Stimulated activated naive CD8-positive, alpha-beta T cell treated with anti-CD3 and anti-CD28 coated beads, Interleukin-15, Interleukin-2, amounts not matched to agents 100 ng/mL and 50 ng/mL, for 24 hours (primary cell): ENCODE data around the gene IL1R2.

ENCODE experiments used
- H3K27ac Mint-ChIP-seq: one replicate; pipeline ENCODE4 v1.8.0; 2021; ENCODE audit warnings: mild to moderate bottlenecking, mixed read lengths
- H3K27me3 Mint-ChIP-seq: one replicate; pipeline ENCODE4 v1.8.0; 2021; ENCODE audit warnings: mixed read lengths
- H3K36me3 Mint-ChIP-seq: one replicate; pipeline ENCODE4 v1.8.0; 2021; ENCODE audit warnings: low read depth, mixed read lengths
- H3K4me1 Mint-ChIP-seq: one replicate; pipeline ENCODE4 v1.8.0; 2021; ENCODE audit warnings: low read depth, mixed read lengths
- H3K4me3 Mint-ChIP-seq: one replicate; pipeline ENCODE4 v1.8.0; 2021; ENCODE audit warnings: mild to moderate bottlenecking, mixed read lengths
- H3K9me3 Mint-ChIP-seq: one replicate; pipeline ENCODE4 v1.8.0; 2021; ENCODE audit warnings: mixed read lengths

Gene IL1R2, protein sequence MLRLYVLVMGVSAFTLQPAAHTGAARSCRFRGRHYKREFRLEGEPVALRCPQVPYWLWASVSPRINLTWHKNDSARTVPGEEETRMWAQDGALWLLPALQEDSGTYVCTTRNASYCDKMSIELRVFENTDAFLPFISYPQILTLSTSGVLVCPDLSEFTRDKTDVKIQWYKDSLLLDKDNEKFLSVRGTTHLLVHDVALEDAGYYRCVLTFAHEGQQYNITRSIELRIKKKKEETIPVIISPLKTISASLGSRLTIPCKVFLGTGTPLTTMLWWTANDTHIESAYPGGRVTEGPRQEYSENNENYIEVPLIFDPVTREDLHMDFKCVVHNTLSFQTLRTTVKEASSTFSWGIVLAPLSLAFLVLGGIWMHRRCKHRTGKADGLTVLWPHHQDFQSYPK

DNA sequence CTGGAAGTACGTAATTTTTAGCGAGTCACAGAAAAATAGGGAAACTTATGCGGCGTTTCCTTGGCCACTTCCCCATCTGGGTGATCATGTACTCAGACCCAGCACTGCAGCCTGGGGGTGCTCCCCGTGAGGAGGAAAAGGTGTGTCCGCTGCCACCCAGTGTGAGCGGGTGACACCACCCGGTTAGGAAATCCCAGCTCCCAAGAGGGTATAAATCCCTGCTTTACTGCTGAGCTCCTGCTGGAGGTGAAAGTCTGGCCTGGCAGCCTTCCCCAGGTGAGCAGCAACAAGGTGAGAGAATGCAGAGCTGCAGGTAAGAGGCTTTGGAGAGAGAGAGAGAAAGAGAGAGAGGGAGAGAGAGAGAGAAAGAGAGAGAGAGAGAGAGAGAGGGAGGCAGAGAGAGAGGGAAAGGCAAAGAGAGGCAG, at the start of gene IL1R2:
TSS of gene IL1R2 (plus strand) at position 240 of the 425 bp plus-strand sequence. CDS start 16,616 bp downstream, outside the sequence.
- Mint-ChIP-seq H3K4me3 (no peak within 1 kb of the TSS), H3K4me1 (peaks cover 46% of the 10 kb centered on the region), H3K9me3 (no peaks in the 10 kb centered on the region), H3K36me3 (no peaks in the 10 kb centered on the region), H3K27ac (peak within 1 kb of the TSS; percentile 77), H3K27me3 (peaks cover 25% of the 10 kb centered on the region)

DNA sequence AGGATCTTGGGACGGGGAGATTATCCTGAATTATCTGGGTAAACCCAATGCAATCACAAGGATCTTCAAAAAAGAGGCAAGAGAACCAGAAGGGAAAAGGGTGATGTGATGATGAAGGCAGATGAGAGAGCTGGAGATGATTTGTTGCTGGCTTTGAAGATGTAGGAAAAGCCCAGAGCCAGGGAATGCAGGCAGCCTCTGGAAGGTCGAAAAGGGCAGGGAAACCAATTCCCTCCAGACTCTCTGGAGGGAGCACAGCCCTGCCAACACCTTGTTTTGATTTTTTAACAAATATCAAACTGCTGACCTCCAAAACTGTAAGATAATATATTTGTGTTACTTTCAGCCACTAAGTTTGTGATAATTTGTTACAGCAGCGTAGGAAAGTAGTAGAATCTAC, 48.9 kb upstream of the IL1R2 start:
- Mint-ChIP-seq H3K27me3 (peaks cover 20% of the 10 kb centered on the region), H3K4me1 (no peaks in the 10 kb centered on the region), H3K27ac (no peak overlapping the region), H3K36me3 (no peaks in the 10 kb centered on the region), H3K4me3 (no peak overlapping the region), H3K9me3 (peaks cover 9% of the 10 kb centered on the region)

DNA sequence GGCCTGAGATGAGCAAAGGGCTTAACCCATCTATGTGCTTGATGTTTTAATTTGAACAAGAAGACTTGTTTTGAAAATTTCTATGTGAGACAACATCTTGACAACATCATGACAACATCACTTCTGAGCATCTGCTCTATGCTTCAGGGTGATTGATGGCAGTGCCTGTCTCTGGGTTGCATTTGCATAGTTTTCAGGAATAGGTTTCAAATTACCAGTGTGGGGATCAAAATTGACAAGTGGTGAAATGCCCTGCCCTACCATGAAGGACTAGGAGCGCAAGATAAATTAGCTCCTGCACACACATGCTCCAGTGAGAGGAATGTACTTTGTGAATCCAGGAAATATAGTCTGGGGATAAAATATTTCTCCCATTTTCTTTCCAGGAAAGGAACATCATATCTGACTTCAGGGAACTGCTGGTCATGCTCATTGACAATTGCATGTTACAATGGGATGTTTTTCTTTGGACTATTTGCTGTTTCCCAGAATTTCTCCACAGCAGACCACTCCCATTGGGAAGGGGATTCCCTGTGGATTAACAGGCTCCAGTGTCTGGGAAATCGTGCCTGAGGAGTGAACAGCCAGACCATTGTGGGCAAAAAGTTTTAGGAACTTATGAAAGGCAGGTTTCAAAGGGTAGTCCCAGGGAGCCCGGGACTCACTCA, 45.3 kb upstream of the IL1R2 start:
- Mint-ChIP-seq H3K4me1 (peaks cover 2% of the 10 kb centered on the region), H3K9me3 (peaks cover 5% of the 10 kb centered on the region)

DNA sequence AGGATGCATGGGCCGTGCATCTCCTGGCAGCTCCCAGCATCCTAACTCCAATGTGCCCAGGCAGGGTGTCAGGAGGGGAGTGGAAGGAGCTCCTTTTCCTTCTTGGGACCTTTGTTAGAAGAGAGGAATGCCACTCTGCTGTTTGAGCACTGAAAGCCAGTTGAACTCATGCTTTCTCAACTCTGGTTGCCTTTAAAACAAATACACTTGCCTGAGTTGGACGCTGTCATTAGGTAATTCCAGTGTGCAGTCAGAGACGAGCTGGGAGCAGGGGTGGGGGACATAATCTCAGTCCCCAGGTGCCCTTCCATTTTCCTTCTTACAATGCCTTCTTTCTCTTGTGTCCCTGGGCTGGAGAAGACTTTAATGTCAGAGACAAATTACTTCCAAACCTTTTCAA, 44.4 kb upstream of the IL1R2 start:
- H3K9me3 Mint-ChIP-seq = peaks cover 5% of the 10 kb centered on the region
- no peak overlapping the region for H3K27ac Mint-ChIP-seq
- H3K4me1 Mint-ChIP-seq = peaks cover 11% of the 10 kb centered on the region
- peaks cover 17% of the 10 kb centered on the region for H3K27me3 Mint-ChIP-seq
- H3K4me3 Mint-ChIP-seq = no peak overlapping the region
- no peaks in the 10 kb centered on the region for H3K36me3 Mint-ChIP-seq

More for the DNA sequence above, 45.3 kb upstream of the IL1R2 start:
- no peak overlapping the region for H3K27ac Mint-ChIP-seq
- no peaks in the 10 kb centered on the region for H3K36me3 Mint-ChIP-seq
- H3K4me3 Mint-ChIP-seq = no peak overlapping the region
- H3K27me3 Mint-ChIP-seq = peaks cover 17% of the 10 kb centered on the region

DNA sequence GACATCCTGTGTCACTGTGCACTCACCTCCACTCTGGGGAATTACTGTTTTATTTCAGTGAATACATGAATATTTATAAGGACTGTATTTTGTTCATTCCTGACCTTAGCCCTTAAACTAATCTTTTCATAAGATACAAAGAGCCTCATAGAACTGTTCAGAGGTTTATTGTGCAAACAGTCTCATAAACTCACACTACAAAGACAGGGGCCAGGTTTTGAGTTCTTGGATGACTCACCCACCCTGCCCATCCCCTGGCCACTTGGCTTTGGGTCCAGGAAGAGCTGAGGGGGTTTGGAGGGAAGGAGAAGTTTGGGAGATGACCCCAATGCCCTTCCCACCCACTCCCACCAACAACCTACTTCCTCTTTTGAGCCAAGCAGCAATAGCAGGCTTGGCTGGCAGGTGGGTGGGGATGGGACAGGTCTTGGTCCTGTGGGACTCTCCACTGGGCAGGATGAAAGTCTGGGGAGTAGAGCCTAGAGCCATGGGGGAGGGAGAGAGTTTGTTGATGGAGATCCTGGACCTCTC, 43.1 kb upstream of the IL1R2 start:
- H3K36me3 Mint-ChIP-seq = no peaks in the 10 kb centered on the region
- H3K27ac Mint-ChIP-seq = no peak overlapping the region
- H3K4me1 Mint-ChIP-seq = peaks cover 11% of the 10 kb centered on the region
- no peak overlapping the region for H3K4me3 Mint-ChIP-seq
- peaks cover 13% of the 10 kb centered on the region for H3K27me3 Mint-ChIP-seq
- peaks cover 5% of the 10 kb centered on the region for H3K9me3 Mint-ChIP-seq

DNA sequence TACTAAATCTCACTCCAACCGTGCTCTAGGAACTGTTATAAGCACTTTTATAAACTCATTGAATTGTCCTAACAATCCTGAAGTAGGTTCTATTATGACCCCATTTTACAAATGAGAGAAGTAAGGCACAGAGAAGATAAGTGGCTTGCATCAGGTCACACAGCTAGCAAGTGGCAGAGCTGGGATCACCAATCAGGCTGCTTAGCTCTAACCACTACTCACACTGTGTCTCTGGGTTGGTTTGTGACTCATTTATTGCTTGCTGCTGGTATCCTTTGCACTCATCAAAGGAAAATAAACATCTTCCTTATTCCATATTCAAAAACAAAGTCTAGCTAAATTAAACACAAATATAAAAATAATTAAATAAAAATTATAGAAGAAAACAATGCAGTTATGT, 42.5 kb upstream of the IL1R2 start:
- peaks cover 11% of the 10 kb centered on the region for H3K4me1 Mint-ChIP-seq
- H3K9me3 Mint-ChIP-seq = peaks cover 5% of the 10 kb centered on the region
- H3K27ac Mint-ChIP-seq = no peak overlapping the region

DNA sequence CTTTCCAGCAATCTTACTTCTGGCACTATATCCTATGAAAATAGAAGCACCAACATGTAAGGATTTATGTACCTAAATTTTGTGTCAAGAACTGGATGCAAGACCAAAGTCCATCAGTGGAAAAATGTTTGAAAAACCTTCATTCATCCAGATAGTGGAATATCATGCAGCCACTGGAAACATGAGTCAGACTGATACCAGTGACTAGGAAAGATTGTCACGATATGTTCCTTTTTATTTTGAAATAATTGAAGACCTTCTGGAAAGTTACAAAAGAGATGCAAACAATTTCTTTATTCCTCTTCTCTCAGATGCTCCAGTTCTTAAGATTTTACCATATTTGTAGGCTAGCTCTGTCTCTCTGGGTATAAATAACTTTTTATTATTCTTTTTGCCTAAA, 40.5 kb upstream of the IL1R2 start:
- Mint-ChIP-seq H3K4me3 (no peak overlapping the region), H3K4me1 (peaks cover 11% of the 10 kb centered on the region), H3K9me3 (peaks cover 5% of the 10 kb centered on the region), H3K36me3 (no peaks in the 10 kb centered on the region), H3K27me3 (peaks cover 9% of the 10 kb centered on the region), H3K27ac (no peak overlapping the region)

More for the DNA sequence above, 42.5 kb upstream of the IL1R2 start:
- Mint-ChIP-seq H3K36me3 (no peaks in the 10 kb centered on the region), H3K4me3 (no peak overlapping the region), H3K27me3 (peaks cover 13% of the 10 kb centered on the region)

DNA sequence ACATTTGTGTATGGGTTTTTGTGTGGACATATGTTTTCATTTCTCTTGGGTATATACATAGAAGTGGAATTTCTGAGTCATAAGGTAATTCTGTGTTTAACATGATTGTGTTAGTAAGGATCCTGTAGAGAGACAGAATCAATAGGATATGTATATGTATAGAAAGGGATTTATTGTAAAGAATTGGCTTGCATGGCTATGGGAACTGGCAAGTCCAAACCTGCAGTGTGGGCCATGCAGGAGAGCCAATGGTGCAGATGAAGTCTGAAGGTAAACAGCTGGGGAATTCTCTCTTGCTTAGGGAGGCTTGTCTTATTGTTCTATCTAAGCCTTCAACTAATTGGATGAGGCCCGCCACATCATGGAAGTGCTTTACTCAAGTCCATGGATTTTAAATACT, 39.2 kb upstream of the IL1R2 start:
- Mint-ChIP-seq H3K9me3 (peaks cover 7% of the 10 kb centered on the region), H3K36me3 (no peaks in the 10 kb centered on the region), H3K27ac (no peak overlapping the region), H3K4me1 (peaks cover 11% of the 10 kb centered on the region), H3K4me3 (no peak overlapping the region), H3K27me3 (peaks cover 9% of the 10 kb centered on the region)

DNA sequence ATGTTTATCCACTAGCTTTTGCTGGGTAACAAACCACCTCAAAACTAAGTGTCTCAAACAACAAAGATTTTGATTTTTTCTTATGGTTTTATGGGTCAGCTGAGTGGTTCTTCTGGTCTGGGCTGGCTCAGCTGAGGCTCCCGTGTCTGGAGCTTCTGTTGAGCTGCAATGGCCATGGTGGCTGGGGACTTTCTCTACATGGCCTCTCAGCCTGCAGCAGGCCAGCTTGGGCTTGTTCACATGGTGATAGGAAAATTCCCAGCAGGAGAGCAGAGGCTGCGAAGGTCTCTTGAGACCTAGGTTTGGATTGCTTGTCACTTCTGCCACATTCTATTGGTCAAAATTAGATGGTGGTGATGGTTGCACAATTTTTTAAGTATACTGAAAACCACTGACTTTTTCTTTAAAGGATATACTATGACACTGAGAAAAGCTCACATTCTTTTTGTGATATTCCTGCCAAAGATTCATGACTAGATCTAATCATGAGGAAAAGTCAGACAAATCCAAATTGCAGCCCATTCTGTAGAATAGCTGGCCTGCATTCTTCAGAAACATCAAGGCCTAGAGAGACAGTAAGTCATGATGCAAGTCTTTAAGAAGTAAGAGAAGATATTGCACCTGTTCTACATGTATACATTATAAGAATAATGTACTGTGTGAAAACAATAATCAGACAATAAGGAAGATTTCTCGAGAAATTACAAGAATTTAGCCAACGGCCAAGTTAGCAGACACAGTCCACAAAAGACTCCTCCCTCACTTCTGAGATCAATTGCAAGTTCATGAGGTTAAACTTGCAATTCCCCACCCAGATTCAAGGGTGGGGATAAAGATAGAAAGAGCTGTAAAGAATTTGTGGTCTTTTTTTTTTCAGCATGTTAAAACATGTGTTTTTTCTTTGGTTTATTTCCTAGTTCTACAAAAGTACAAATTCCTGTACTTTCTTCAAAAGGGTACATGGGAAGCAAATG, 35.0 kb upstream of the IL1R2 start:
- no peak overlapping the region for H3K27ac Mint-ChIP-seq
- peaks cover 10% of the 10 kb centered on the region for H3K4me1 Mint-ChIP-seq

DNA sequence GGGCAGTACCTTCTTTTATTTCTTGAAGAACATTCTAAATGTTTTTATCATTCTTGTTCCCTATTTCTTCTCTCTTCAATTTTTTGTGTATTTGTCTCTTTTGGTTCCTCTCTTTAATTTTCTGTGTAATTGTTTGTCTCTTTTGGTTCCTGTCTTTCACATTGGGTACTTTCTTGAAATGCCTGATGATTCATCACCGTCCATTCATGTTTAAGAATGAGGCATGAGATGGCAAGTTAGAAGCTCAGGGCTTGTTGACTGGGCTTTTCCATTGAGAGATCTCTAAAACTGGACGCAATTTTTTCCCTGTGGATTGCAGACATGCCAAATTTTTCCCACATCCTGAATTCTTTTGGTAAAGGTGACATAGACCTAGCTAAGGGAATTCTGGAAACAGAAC, 33.7 kb upstream of the IL1R2 start:
- peaks cover 5% of the 10 kb centered on the region for H3K36me3 Mint-ChIP-seq
- H3K4me1 Mint-ChIP-seq = peaks cover 4% of the 10 kb centered on the region
- no peaks in the 10 kb centered on the region for H3K27me3 Mint-ChIP-seq
- H3K4me3 Mint-ChIP-seq = no peak overlapping the region
- H3K9me3 Mint-ChIP-seq = peaks cover 15% of the 10 kb centered on the region
- no peak overlapping the region for H3K27ac Mint-ChIP-seq

More for the DNA sequence above, 35.0 kb upstream of the IL1R2 start:
- Mint-ChIP-seq H3K36me3 (peaks cover 5% of the 10 kb centered on the region), H3K4me3 (no peak overlapping the region), H3K27me3 (no peaks in the 10 kb centered on the region), H3K9me3 (peaks cover 15% of the 10 kb centered on the region)

DNA sequence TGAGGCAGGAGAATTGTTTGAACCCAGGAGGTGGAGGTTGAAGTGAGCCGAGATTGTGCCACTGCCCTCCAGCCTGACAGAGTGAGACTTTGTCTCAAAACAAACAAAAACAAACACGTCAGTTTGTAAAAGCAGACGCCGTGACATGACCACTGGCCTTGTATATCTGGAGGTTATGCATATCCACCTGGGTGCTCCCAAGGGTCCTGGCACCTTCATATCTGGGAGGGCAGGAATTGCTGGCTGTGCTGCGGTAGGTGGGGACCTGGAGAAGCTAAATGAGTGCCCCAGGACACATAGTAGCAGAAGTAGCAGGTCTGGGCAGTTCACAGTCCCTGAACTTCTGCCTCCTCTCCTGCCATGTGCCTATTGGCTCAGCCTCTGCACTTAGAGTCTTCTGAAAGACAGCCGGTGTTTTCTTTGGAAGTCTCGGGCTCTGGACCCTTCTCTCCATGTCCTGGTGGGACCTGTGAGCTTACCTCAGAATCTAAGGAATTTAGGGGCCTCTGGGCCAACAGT, 30.9 kb upstream of the IL1R2 start:
- H3K4me1 Mint-ChIP-seq = peaks cover 4% of the 10 kb centered on the region
- peaks cover 5% of the 10 kb centered on the region for H3K36me3 Mint-ChIP-seq
- H3K27me3 Mint-ChIP-seq = peaks cover 3% of the 10 kb centered on the region
- no peak overlapping the region for H3K27ac Mint-ChIP-seq
- peaks cover 15% of the 10 kb centered on the region for H3K9me3 Mint-ChIP-seq
- H3K4me3 Mint-ChIP-seq = no peak overlapping the region

DNA sequence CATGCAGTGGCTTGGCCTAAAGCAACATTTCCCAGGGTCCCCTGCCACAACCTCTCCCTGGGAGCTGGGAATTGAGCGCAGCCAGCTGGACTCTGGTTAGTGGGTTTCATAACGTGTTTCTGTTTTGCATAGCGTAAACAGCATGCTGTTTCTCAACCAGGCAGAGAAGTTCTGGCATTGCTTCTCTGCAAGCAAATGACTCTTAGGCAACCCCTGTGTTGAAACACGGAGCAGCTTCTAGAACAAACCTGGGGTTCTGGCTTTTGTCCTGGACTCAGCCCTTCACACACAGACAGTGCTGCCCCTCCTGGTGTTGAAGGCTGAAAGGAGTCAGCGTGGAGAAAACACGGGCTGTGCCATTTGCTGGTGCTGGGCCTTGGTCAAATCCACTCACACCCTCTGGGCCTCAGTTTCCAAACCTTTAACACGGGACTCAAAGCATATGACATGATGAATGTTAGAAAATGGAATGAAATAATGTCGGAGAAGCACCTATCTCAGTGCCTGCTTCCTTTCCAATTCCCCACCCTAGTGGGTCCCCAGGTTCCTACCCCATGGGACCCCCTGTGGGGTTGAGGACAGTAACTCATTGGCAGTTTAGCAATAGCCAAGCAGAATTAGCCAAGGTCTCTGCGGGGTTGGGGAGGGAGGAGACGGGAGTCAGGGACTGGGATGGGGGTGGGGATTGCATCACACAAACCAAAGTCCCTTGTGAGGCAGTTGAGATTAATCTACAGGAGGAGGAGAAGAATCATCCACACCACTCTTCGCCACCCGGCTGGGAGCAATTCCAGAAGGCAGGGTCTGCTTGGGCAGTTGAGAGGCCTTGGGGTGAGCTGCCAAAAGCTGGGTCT, 30.2 kb upstream of the IL1R2 start:
- H3K27me3 Mint-ChIP-seq = peaks cover 3% of the 10 kb centered on the region
- no peak overlapping the region for H3K27ac Mint-ChIP-seq
- H3K9me3 Mint-ChIP-seq = peaks cover 15% of the 10 kb centered on the region
- H3K4me3 Mint-ChIP-seq = no peak overlapping the region
- peaks cover 5% of the 10 kb centered on the region for H3K36me3 Mint-ChIP-seq
- peaks cover 4% of the 10 kb centered on the region for H3K4me1 Mint-ChIP-seq

DNA sequence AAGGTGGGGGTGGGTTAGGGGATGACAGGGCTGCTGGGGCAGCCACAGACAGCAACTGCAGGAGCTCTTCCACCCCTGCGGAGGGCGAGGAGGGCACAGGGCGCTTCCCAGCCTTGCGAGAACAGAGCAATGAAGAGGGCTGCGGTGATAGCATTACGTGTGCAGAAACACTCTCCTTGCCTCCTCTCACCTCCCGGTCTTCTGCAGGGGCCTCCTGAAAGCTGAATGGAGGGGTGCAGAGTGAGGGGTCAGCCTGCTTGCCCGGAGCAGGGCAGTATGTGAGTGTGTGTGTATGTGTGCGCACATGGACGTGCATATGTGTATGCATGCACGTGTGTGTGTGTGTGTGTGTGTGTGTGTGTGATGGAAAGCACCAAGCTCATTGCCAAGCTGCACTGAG, 29.5 kb upstream of the IL1R2 start:
- Mint-ChIP-seq H3K4me1 (peaks cover 4% of the 10 kb centered on the region), H3K4me3 (no peak overlapping the region), H3K27ac (no peak overlapping the region), H3K27me3 (peaks cover 3% of the 10 kb centered on the region), H3K36me3 (peaks cover 5% of the 10 kb centered on the region), H3K9me3 (peaks cover 15% of the 10 kb centered on the region)
